Measurements from ENCODE around the gene SGO2.
A peak's percentile ranks its signal among the peaks of the same experiment; 100 is the strongest.

Gene SGO2

DNA sequence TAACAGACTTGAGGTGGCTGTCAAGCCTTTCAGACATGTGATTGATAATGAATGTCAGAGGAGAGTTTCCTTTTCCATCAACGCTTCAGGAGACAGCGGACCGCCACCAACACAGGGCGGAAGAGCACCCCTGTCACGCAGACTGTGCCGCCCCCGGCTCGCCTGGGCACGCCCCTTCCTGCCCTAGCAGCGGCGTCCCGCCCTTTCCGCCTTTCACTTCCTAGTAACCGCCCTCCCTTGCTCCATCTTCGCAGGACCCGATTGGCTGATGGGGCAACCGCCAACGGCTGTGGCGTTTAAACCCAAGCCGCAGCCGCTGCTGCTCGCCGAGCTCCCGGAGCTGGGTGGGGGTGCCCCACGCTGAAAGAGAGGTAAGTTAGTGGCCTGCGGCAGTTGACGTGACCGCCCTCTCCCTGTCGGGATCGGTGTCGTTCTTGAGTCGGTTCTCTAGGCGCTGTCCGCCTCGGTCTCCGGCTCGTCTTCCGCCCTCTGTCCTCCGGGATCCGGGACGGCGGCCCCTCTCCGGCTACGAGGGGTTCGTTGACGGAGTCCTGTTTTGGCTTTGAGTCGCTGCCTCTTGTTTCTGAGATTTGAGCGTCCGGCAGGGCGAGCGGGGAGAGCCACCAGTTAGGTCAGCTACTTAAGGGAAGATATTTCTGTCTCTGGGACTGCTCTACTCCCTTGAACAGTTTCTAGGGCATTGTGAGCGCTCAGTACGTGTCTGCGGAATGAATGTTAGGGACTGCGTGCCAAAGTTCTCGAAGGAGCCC lies at the start of gene SGO2:
SGO2 (plus strand) TSS at position 326 of the 770 bp plus-strand sequence. CDS start 6,769 bp downstream, outside the sequence.
- DNase-seq (ENCODE audit: low spot score), result peak; percentile 93
- TF ChIP-seq, protein P1, sequence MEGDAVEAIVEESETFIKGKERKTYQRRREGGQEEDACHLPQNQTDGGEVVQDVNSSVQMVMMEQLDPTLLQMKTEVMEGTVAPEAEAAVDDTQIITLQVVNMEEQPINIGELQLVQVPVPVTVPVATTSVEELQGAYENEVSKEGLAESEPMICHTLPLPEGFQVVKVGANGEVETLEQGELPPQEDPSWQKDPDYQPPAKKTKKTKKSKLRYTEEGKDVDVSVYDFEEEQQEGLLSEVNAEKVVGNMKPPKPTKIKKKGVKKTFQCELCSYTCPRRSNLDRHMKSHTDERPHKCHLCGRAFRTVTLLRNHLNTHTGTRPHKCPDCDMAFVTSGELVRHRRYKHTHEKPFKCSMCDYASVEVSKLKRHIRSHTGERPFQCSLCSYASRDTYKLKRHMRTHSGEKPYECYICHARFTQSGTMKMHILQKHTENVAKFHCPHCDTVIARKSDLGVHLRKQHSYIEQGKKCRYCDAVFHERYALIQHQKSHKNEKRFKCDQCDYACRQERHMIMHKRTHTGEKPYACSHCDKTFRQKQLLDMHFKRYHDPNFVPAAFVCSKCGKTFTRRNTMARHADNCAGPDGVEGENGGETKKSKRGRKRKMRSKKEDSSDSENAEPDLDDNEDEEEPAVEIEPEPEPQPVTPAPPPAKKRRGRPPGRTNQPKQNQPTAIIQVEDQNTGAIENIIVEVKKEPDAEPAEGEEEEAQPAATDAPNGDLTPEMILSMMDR (IDR thresholded peaks at IDR 0.05; ENCODE audit: extremely low read depth, missing control alignments), result no peak

- TF ChIP-seq, protein P1 (IDR thresholded peaks at IDR 0.05; ENCODE audit: extremely low read depth, missing control alignments), result no peak
- DNase-seq (ENCODE audit: low spot score), result no peak
Measured at GRCh38 chr2:200476836-200477235, 49.2 kb upstream of the SGO2 start.

GRCh38 chr2:200477667-200478131 lies 48.3 kb upstream of the SGO2 start:
- no peak for DNase-seq (ENCODE audit: low spot score)
- TF ChIP-seq, protein P1 (IDR thresholded peaks at IDR 0.05; ENCODE audit: extremely low read depth, missing control alignments), result no peak

GRCh38 chr2:200479692-200480265 lies 46.2 kb upstream of the SGO2 start:
- DNase-seq (ENCODE audit: low spot score), result no peak
- TF ChIP-seq, protein P1 (IDR thresholded peaks at IDR 0.05; ENCODE audit: extremely low read depth, missing control alignments), result no peak

- TF ChIP-seq, protein P1 (IDR thresholded peaks at IDR 0.05; ENCODE audit: extremely low read depth, missing control alignments), result no peak
- peak; percentile 34 for DNase-seq (ENCODE audit: low spot score)
Measured at GRCh38 chr2:200482194-200482593, 43.8 kb upstream of the SGO2 start.

DNA sequence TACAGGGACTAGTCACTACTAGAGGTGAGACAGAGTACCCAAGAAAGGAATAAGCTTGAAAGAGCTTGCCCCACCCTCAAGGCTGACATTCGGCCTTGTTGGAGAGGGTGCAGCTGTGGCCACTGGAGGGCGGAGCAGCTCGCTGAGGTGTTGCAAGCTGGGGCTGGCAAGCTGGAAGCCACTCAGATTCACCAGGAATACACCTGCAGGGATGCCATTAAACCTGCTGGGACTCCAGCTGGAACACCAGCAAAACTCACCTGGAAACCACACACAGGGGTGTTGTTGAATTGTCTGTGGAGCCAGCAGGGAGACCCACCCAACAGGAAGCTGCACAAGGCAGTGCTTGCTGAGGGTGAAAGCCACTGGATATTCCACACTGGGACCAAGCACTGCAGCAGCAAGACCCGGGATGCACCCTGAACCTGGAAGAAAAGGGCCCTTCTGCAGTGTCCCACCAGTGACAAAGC lies 42.2 kb upstream of the SGO2 start:
- peak; percentile 60 for DNase-seq (ENCODE audit: low spot score)
- TF ChIP-seq, protein P1 (IDR thresholded peaks at IDR 0.05; ENCODE audit: extremely low read depth, missing control alignments), result peak; percentile 74

- TF ChIP-seq, protein P1 (IDR thresholded peaks at IDR 0.05; ENCODE audit: extremely low read depth, missing control alignments), result no peak
- DNase-seq (ENCODE audit: low spot score), result no peak
Measured at GRCh38 chr2:200484934-200485333, 41.1 kb upstream of the SGO2 start.

Data from GM20000 (cell line).